PC-9 (cell line): ENCODE data around the gene PXDN. TPM values are rescaled to one million over a fixed set of nuclear protein-coding genes. Genes with fewer than 3 reads are reported as not detected.

ENCODE experiments used
- BruUV-seq: library from RNA; stranded (reverse); fragments of 400-500 nt; replicated peaks from 2 replicates; lab custom pipeline; 2021; lab: Mats Ljungman, UMichigan
- CTCF ChIA-PET: fragments of 300-600 bp; sonication (Branson Sonifier 250); formaldehyde crosslinking; loops from one replicate; lab custom pipeline; 2022; ENCODE audit warnings: antibody characterized with exemption; lab: Charles Lee
- POLR2A ChIA-PET: fragments of 300-600 bp; sonication (Branson Sonifier 250); formaldehyde crosslinking; loops from one replicate; lab custom pipeline; 2022; ENCODE audit warnings: antibody characterized with exemption; ENCODE audit not compliant: unreplicated experiment; lab: Charles Lee
- DNase-seq, 2 experiments: peaks; one replicate each; pipeline versions ENCODE4 v3.0.0 to v3.0.0-alpha.2; 2015 to 2022; ENCODE audit warnings: mixed read lengths in 1 of 2
- H2AFZ ChIP-seq: fragments of 200-600 bp; sonication (generic); 2 replicates; pipeline ENCODE4 v1.8.1; 2017; ENCODE audit warnings: antibody characterized with exemption
- H3F3A ChIP-seq: fragments of 200-600 bp; sonication (generic); 2 replicates; pipeline ENCODE4 v1.8.1; 2017; ENCODE audit warnings: antibody characterized with exemption, mild to moderate bottlenecking, low read depth; ENCODE audit not compliant: insufficient read depth
- H3K27ac ChIP-seq: fragments of 200-600 bp; sonication (generic); 2 replicates; pipeline ENCODE4 v1.6.1; 2016; ENCODE audit warnings: mixed run types
- H3K27me3 ChIP-seq: fragments of 200-600 bp; sonication (generic); 2 replicates; pipeline ENCODE4 v1.6.1; 2016; ENCODE audit warnings: low read depth, mixed run types; ENCODE audit not compliant: insufficient read depth
- H3K36me3 ChIP-seq: fragments of 200-600 bp; sonication (generic); 2 replicates; pipeline ENCODE4 v1.6.1; 2016; ENCODE audit warnings: low read depth, mixed run types
- H3K4me1 ChIP-seq: fragments of 200-600 bp; sonication (generic); replicated peaks from 2 replicates; pipeline ENCODE4 v1.6.1; 2016; ENCODE audit warnings: mixed run types; ENCODE audit not compliant: insufficient read depth
- H3K4me2 ChIP-seq: fragments of 200-600 bp; sonication (generic); 2 replicates; pipeline ENCODE4 v1.6.1; 2017; ENCODE audit warnings: mixed run types
- H3K4me3 ChIP-seq: fragments of 200-600 bp; sonication (generic); 2 replicates; pipeline ENCODE4 v1.6.1; 2016; ENCODE audit warnings: mixed run types
- H3K79me2 ChIP-seq: fragments of 200-600 bp; sonication (generic); 2 replicates; pipeline ENCODE4 v1.6.1; 2017; ENCODE audit warnings: low read depth, mixed run types
- H3K9me2 ChIP-seq: fragments of 200-600 bp; sonication (generic); 2 replicates; pipeline ENCODE4 v1.8.1; 2017; ENCODE audit warnings: mild to moderate bottlenecking; ENCODE audit not compliant: insufficient read depth
- H3K9me3 ChIP-seq: fragments of 200-600 bp; sonication (generic); 2 replicates; pipeline ENCODE4 v1.8.1; 2016; ENCODE audit warnings: low read depth; ENCODE audit not compliant: insufficient read depth
- H4K20me1 ChIP-seq: fragments of 200-600 bp; sonication (generic); 2 replicates; pipeline ENCODE4 v1.8.1; 2017; ENCODE audit not compliant: insufficient read depth
- CTCF ChIP-seq: fragments of 200-600 bp; sonication (generic); conservative IDR thresholded peaks from 2 replicates; pipeline ENCODE4 v1.6.1; 2017; ENCODE audit warnings: mixed run types, antibody characterized with exemption, mild to moderate bottlenecking, moderate library complexity
- EZH2 ChIP-seq: fragments of 200-600 bp; sonication (generic); IDR thresholded peaks from 2 replicates; pipeline ENCODE4 v1.8.0; 2017; ENCODE audit warnings: antibody characterized with exemption, low read depth
- intact Hi-C: fragments of 100-400 bp; cut with micrococcal nuclease; formaldehyde crosslinking; loops from one replicate; pipeline ENCODE4 v1.10.0; 2022; ENCODE audit not compliant: unreplicated experiment
- total RNA-seq: library from RNA; stranded (reverse); gene quantifications from 2 replicates; pipeline ENCODE4 v1.2.3, GENCODE V29; 2021

PXDN gene
- total RNA-seq, 1 experiment from 2014 or later: 91.1 TPM

GRCh38 chr2:1619556-1619955 lies 124.8 kb downstream of the PXDN start:
- no TSS peak for BruUV-seq
- no peaks in the 10 kb centered on the region for H4K20me1 ChIP-seq
- peaks cover 5% of the 10 kb centered on the region; the same call in 1 of the 2 replicates for H3F3A ChIP-seq
- no peak overlapping the region for H3K27ac ChIP-seq
- no peaks in the 10 kb centered on the region for H3K9me2 ChIP-seq
- H3K9me3 ChIP-seq: no peaks in the 10 kb centered on the region
- no peaks in the 10 kb centered on the region for H3K36me3 ChIP-seq
- no peak overlapping the region for H2AFZ ChIP-seq
- H3K4me3 ChIP-seq: no peak overlapping the region
- TF ChIP-seq CTCF (no peak), EZH2 (no peak)
- intact Hi-C loops: no loop called here
- no peaks in the 10 kb centered on the region for H3K79me2 ChIP-seq
- H3K4me1 ChIP-seq: peaks cover 31% of the 10 kb centered on the region
- H3K27me3 ChIP-seq: peaks cover 7% of the 10 kb centered on the region; the same call in 1 of the 2 replicates
- no peak overlapping the region for H3K4me2 ChIP-seq
- CTCF ChIA-PET: no interaction called here
- POLR2A ChIA-PET: no interaction called here
- DNase-seq: no peak

- Histone ChIP-seq H3F3A (peaks cover 5% of the 10 kb centered on the region; the same call in 1 of the 2 replicates), H3K4me2 (no peak overlapping the region), H2AFZ (no peak overlapping the region), H4K20me1 (no peaks in the 10 kb centered on the region), H3K27me3 (peaks cover 7% of the 10 kb centered on the region; the same call in 1 of the 2 replicates), H3K27ac (no peak overlapping the region), H3K79me2 (no peaks in the 10 kb centered on the region), H3K36me3 (no peaks in the 10 kb centered on the region), H3K4me1 (peaks cover 27% of the 10 kb centered on the region), H3K9me3 (no peaks in the 10 kb centered on the region), H3K9me2 (no peaks in the 10 kb centered on the region), H3K4me3 (no peak overlapping the region)
- TF ChIP-seq EZH2 (no peak), CTCF (no peak)
- ChIA-PET POLR2A (no interaction called here), CTCF (no interaction called here)
- intact Hi-C loops: no loop called here
- no TSS peak for BruUV-seq
- no peak for DNase-seq
These were observed 125.3 kb downstream of the PXDN start for GRCh38 chr2:1618974-1619373.

GRCh38 chr2:1618191-1618961 lies 125.9 kb downstream of the PXDN start:
- Histone ChIP-seq H4K20me1 (no peaks in the 10 kb centered on the region), H3K4me3 (no peak overlapping the region), H3K79me2 (no peaks in the 10 kb centered on the region), H3K36me3 (no peaks in the 10 kb centered on the region), H3K4me1 (peaks cover 32% of the 10 kb centered on the region), H3K27ac (no peak overlapping the region), H3K4me2 (peak overlapping the region; percentile 30; the same call in 1 of the 2 replicates), H3F3A (peaks cover 5% of the 10 kb centered on the region; the same call in 1 of the 2 replicates), H3K9me3 (no peaks in the 10 kb centered on the region), H3K27me3 (peaks cover 7% of the 10 kb centered on the region; the same call in 1 of the 2 replicates), H2AFZ (no peak overlapping the region), H3K9me2 (no peaks in the 10 kb centered on the region)
- CTCF ChIA-PET: no interaction called here
- POLR2A ChIA-PET: no interaction called here
- BruUV-seq: no TSS peak
- intact Hi-C loops: no loop called here
- DNase-seq: no peak
- TF ChIP-seq EZH2 (no peak), CTCF (no peak)
